Measurements from ENCODE around the gene TIA1.

- TF ChIP-seq, protein P1, sequence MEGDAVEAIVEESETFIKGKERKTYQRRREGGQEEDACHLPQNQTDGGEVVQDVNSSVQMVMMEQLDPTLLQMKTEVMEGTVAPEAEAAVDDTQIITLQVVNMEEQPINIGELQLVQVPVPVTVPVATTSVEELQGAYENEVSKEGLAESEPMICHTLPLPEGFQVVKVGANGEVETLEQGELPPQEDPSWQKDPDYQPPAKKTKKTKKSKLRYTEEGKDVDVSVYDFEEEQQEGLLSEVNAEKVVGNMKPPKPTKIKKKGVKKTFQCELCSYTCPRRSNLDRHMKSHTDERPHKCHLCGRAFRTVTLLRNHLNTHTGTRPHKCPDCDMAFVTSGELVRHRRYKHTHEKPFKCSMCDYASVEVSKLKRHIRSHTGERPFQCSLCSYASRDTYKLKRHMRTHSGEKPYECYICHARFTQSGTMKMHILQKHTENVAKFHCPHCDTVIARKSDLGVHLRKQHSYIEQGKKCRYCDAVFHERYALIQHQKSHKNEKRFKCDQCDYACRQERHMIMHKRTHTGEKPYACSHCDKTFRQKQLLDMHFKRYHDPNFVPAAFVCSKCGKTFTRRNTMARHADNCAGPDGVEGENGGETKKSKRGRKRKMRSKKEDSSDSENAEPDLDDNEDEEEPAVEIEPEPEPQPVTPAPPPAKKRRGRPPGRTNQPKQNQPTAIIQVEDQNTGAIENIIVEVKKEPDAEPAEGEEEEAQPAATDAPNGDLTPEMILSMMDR (conservative IDR thresholded peaks at IDR 0.05; ENCODE audit: low read depth, low read length): no peak
- no peak for TF ChIP-seq EZH2 (IDR thresholded peaks at IDR 0.05; ENCODE audit: low read length, unreplicated experiment)
- TF ChIP-seq EZH2phosphoT487 (IDR thresholded peaks at IDR 0.05; ENCODE audit: borderline replicate concordance, low read length): no peak
Measured at GRCh38 chr2:70241340-70241739, 7.1 kb downstream of the TIA1 start.
